DND-41 (cell line): ENCODE results near the gene LRRN4CL.
A peak's percentile ranks its signal among the peaks of the same experiment; 100 is the strongest.

Experiments used
- ATAC-seq: fragments of 200-7000 bp; cut with Tn5 transposase; 3 replicates; pipeline ENCODE4 v1.9.1; 2021; ENCODE audit warnings: low read depth; ENCODE audit not compliant: insufficient read depth
- DNase-seq: peaks from one replicate; pipeline ENCODE4 v3.0.0-alpha.2; 2020
- H2AFZ ChIP-seq: 2 replicates; pipeline ENCODE4 v1.6.0; 2012; ENCODE audit warnings: low read depth, low read length
- H3K27ac ChIP-seq: 2 replicates; pipeline ENCODE4 v1.5.1; 2012; ENCODE audit warnings: low read length, inconsistent platforms
- H3K27me3 ChIP-seq: fragments of 200-600 bp; sonication (generic); 2 replicates; pipeline ENCODE4 v1.6.0; 2012; ENCODE audit warnings: low read length, mild to moderate bottlenecking, inconsistent platforms; ENCODE audit not compliant: insufficient read depth, poor library complexity
- H3K36me3 ChIP-seq: 2 replicates; pipeline ENCODE4 v1.5.1; 2012; ENCODE audit warnings: low read length, inconsistent platforms; ENCODE audit not compliant: insufficient read depth
- H3K4me1 ChIP-seq: 2 replicates; pipeline ENCODE4 v1.5.1; 2012; ENCODE audit warnings: mild to moderate bottlenecking, low read length; ENCODE audit not compliant: insufficient read depth
- H3K4me2 ChIP-seq: 2 replicates; pipeline ENCODE4 v1.6.0; 2012; ENCODE audit warnings: mild to moderate bottlenecking, moderate library complexity, low read length, inconsistent platforms; ENCODE audit not compliant: insufficient read depth
- H3K4me3 ChIP-seq, 2 experiments: fragments of 200-600 bp in 1 of 2; shearing (Covaris generic) in 1 of 2; 2 replicates each; pipeline ENCODE4 v1.5.1; 2012 to 2016; ENCODE audit warnings: inconsistent platforms in 2 of 2, low read length in 2 of 2, mild to moderate bottlenecking in 2 of 2, low read depth in 1 of 2, moderate library complexity in 1 of 2
- H3K79me2 ChIP-seq: 2 replicates; pipeline ENCODE4 v1.6.0; 2012; ENCODE audit warnings: low read length, inconsistent platforms; ENCODE audit not compliant: insufficient read depth
- H3K9ac ChIP-seq: 2 replicates; pipeline ENCODE4 v1.6.0; 2012; ENCODE audit warnings: low read depth, mild to moderate bottlenecking, inconsistent platforms, low read length, moderate library complexity
- H3K9me3 ChIP-seq: 2 replicates; pipeline ENCODE4 v1.5.1; 2012; ENCODE audit warnings: low read length, moderate library complexity, mild to moderate bottlenecking, inconsistent platforms; ENCODE audit not compliant: insufficient read depth, severe bottlenecking
- H4K20me1 ChIP-seq: 2 replicates; pipeline ENCODE4 v1.6.0; 2012; ENCODE audit warnings: low read length; ENCODE audit not compliant: insufficient read depth
- EZH2 ChIP-seq: IDR thresholded peaks from 3 replicates; pipeline ENCODE4 v1.6.1; 2012; ENCODE audit warnings: borderline replicate concordance, low read depth, mild to moderate bottlenecking, moderate library complexity, low read length, inconsistent platforms; ENCODE audit not compliant: severe bottlenecking
- TF ChIP-seq, protein P1 (sequence below): IDR thresholded peaks from 2 replicates; pipeline ENCODE4 v1.5.1; 2012; ENCODE audit warnings: borderline replicate concordance, low read length, moderate library complexity, mild to moderate bottlenecking; ENCODE audit not compliant: poor library complexity, severe bottlenecking; ENCODE audit errors: extremely low read depth

Gene LRRN4CL

DNA sequence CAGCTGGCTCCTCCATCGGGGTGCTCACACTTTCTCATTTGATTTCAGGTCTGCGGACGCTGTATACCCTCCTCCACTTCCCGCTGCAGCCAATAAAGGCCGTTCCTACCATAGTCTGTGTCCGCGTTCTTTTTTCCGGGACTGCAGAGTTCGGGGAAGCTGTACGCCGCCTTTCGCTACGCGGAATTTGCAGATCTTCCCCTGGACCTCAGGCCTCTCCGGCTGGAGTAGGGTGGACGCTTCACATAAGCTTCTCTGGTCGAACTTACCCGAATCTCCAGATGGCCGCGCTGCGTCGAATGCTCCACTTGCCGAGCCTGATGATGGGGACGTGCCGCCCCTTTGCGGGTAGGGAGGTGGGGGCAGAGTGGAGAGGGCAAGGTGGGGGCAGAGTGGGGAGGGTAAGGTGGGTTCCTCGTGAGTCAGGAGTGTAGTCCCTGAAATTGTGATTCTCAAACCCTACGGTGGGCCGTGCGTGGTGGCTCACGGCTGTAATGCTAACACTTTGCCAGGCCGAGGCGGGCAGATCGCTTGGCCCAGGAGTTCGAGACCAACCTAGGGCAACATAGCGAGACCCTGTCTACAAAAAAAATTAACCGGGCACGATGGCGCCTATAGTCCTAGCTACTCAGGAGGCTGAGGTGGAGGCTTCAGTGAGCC lies 23.6 kb downstream of the LRRN4CL start:
- Histone ChIP-seq H3K36me3 (peaks cover 42% of the 10 kb centered on the region), H3K27ac (peak overlapping the region; percentile 89), H3K4me2 (peak overlapping the region; percentile 86), H4K20me1 (peaks cover 10% of the 10 kb centered on the region), H2AFZ (peak overlapping the region; percentile 77), H3K9me3 (no peaks in the 10 kb centered on the region), H3K4me3 (peak overlapping the region; percentile 58 to 72), H3K4me1 (peaks cover 54% of the 10 kb centered on the region), H3K27me3 (no peaks in the 10 kb centered on the region), H3K79me2 (peaks cover 65% of the 10 kb centered on the region), H3K9ac (peak overlapping the region; percentile 76)
- ATAC-seq, result peak; percentile 51
- DNase-seq, result peak; percentile 78
- TF ChIP-seq, protein P1, sequence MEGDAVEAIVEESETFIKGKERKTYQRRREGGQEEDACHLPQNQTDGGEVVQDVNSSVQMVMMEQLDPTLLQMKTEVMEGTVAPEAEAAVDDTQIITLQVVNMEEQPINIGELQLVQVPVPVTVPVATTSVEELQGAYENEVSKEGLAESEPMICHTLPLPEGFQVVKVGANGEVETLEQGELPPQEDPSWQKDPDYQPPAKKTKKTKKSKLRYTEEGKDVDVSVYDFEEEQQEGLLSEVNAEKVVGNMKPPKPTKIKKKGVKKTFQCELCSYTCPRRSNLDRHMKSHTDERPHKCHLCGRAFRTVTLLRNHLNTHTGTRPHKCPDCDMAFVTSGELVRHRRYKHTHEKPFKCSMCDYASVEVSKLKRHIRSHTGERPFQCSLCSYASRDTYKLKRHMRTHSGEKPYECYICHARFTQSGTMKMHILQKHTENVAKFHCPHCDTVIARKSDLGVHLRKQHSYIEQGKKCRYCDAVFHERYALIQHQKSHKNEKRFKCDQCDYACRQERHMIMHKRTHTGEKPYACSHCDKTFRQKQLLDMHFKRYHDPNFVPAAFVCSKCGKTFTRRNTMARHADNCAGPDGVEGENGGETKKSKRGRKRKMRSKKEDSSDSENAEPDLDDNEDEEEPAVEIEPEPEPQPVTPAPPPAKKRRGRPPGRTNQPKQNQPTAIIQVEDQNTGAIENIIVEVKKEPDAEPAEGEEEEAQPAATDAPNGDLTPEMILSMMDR, result peak; percentile 7
- TF ChIP-seq EZH2, result no peak

DNA sequence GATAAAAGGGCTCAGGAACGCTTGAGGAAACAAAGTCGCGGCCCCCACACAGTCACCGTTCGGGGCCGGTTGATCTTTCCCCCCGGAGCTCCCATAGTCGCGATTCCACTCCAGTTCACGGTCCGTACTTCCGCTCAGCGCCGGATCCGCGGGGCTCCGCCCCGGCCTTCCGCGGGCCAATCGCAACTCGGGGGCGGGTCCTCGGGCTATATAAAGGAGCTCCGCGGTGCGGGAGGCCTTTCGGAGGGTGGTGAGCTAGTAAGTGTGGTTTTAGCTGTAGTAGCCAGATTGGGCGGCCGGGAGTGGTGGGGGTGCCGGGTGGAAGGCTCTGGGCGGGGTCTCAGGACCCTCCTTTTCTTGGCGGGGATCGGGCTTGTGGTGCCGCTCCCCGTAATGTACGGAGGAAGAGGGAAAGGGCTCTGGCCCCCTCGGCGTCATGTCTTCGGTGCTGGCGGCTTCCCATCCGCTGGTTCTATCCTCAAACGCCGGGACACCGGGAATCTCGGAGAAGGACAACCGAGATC lies 24.2 kb downstream of the LRRN4CL start, which contains the start of the genes C11orf98 and CSKMT:
Gene C11orf98 (minus strand): TSS at position 136 of the 524 bp plus-strand sequence. CDS start 41 bp downstream, at position 95.
Gene CSKMT (plus strand): TSS at position 238 of the 524 bp plus-strand sequence. CDS start 568 bp downstream, outside the sequence.
- Histone ChIP-seq H4K20me1 (peaks cover 10% of the 10 kb centered on the region), H3K79me2 (peaks cover 59% of the 10 kb centered on the region)
- ATAC-seq, result peak; percentile 84

DNA sequence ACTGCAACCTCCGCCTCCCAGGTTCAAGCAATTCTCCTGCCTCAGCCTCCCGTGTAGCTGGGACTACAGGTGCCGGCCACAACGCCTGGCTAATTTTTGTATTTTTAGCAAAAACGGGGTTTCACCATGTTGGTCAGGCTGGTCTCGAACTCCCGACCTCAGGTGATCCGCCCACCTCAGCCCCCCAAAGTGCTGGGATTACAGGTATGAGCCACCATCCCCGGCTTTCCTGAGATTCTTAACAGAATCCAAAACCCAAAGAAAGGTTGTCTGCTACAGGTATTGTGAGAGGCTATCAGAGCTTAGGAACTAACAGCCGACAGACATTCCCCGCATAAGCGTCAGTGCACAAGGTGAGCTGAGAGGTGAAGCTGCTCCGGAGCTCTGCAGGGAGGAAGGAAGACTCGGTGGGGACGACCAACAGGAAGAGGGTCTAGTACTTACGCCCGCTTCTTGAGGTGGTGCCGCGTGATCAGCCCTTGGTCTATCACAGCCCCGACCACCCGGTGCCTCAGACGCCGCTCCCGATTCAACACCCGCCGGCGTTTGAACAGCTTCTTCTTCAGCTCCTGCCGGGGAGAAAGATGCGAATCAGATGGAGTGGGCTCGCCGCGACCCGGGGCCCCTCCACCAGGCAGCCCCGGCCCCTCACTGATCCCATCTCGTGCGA lies 24.8 kb downstream of the LRRN4CL start:
- ATAC-seq, result peak; percentile 63
- H3K79me2 ChIP-seq, result peaks cover 54% of the 10 kb centered on the region
- peak overlapping the region; percentile 86 for H3K4me2 ChIP-seq
- peak; percentile 73 for DNase-seq
- H3K4me1 ChIP-seq, result peaks cover 42% of the 10 kb centered on the region
- H3K9me3 ChIP-seq, result no peaks in the 10 kb centered on the region
- peak overlapping the region; percentile 83 for H3K27ac ChIP-seq
- TF ChIP-seq, protein P1, result no peak
- TF ChIP-seq EZH2, result no peak
- peaks cover 34% of the 10 kb centered on the region for H3K36me3 ChIP-seq
- H3K27me3 ChIP-seq, result no peaks in the 10 kb centered on the region
- peak overlapping the region; percentile 67 for H2AFZ ChIP-seq
- H4K20me1 ChIP-seq, result peaks cover 10% of the 10 kb centered on the region
- H3K4me3 ChIP-seq, result peak overlapping the region; percentile 58 to 72
- peak overlapping the region; percentile 76 for H3K9ac ChIP-seq

More for the DNA sequence above, 24.2 kb downstream of the LRRN4CL start, which contains the start of the genes C11orf98 and CSKMT:
- Histone ChIP-seq H3K4me2 (peak within 1 kb of the TSS; percentile 86), H3K4me3 (peak within 1 kb of the TSS; percentile 58 to 72), H3K4me1 (peaks cover 48% of the 10 kb centered on the region), H2AFZ (peak within 1 kb of the TSS; percentile 77), H3K9me3 (no peaks in the 10 kb centered on the region), H3K27me3 (no peaks in the 10 kb centered on the region), H3K36me3 (peaks cover 40% of the 10 kb centered on the region), H3K27ac (peak within 1 kb of the TSS; percentile 89), H3K9ac (peak within 1 kb of the TSS; percentile 76)
- peak; percentile 98 for DNase-seq
- no peak for TF ChIP-seq EZH2
- TF ChIP-seq, protein P1, result no peak
